Activated T-cell treated with anti-CD3 and anti-CD28 coated beads for 24 hours (primary cell): ENCODE results near the gene LNX1.

ENCODE experiments used
- DNase-seq: peaks from one replicate; pipeline ENCODE4 v3.0.0-alpha.2; 2020; ENCODE audit warnings: low read depth

The LNX1 gene

DNA sequence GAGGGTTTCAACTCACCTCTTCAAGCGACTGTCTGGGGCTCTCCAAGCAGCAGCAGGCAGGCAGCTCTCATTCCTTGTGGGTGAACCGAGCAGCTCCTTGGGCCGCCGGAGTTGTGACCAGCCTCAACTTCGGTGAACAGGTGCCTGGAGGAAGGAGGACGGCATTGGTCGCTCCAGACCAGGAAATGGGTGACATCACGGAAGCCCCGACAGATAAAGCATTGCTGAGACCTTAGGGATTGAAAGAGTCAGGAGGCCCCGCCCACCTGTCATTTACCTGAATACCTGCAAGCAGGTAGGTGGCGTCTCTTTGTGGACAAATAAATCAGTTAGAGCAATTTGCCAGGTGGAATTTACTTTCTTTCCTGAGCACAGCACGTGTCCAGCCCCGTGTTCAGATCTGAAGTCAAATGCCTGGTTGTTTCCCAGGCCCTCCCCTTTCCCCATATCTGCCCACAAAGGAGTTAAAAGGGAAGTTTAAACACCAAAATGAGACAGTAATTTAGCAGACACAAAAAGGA, at the start of gene LNX1:
TSS of gene LNX1 (minus strand) at position 115 of the 521 bp plus-strand sequence. CDS start 17,484 bp downstream, outside the sequence.
- DNase-seq: no peak

DNA sequence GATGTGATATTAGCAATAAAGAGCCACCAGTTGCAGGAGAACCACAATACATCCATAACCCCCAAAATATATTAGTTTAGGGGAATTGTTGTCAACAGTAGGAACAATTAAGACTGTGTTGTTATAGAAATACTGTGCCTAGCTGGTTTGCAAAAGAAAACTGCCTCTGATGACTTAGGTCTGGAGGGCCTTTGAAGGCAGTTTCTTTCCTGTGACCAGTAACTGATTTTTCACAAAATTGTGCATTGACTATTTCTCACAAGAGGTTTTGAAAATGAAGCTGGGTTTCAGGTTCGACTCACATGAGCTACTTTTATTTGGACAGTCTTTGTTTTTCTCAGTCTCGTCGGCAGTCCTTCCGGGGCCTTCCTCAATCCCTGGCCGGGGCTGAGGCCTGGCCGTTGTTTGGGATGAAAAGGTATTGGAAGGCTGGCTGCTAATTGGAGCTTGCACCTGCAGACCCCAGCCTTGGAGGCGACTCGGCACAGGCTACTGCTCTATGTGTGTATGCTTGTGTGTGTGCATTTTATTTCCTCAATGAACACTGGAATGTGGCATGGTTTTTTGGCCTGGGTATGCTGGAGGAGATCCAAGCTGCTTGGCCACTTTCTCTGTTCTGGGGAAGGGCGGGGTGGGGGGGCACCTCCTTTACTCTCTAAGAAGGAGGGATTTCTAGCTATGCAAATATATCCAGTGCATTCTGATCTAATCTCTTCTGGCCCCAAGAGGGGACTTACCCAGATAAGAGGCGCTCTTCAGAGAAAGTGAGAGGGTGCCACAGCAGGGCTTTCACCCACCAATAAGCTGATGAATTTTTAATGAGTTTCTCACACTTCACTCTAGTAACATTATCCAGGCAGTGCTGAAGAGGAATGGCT, 49.5 kb upstream of the LNX1 start:
- no peak for DNase-seq

DNA sequence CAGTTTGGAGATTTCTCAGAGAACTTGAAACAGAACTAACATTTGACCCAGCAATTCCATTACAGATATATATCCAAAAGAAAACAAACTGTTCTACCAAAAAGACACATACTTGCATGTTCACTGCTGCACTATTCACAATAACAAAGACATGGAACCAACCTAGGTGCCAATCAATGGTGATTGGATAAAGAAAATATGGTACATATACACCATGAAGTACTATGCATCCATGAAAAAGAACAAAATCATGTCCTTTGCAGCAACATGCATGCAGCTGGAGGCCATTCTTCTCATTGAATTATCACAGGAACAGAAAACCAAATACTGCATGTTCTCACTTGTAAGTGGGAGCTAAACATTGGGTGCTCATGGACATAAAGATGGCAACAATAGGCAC, 47.6 kb upstream of the LNX1 start:
- no peak for DNase-seq

DNA sequence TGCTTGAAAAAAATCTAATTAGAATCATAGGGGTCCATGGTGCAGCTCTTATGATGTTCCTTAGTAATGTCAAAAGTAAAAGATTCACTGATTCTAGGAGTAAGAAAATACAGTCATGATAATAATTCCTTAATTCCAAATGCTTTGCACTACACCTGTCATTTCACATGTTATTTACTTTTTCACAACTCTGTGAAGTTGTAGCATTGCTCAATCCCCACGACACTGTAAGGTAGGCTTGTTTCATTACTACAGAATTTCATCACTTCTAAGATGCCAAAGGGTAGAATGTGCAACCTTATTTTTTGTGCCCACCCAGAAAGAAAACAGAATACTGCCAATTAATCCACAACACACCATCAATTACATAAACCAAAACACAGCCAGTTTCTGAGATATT, 46.1 kb upstream of the LNX1 start:
- DNase-seq: no peak

DNA sequence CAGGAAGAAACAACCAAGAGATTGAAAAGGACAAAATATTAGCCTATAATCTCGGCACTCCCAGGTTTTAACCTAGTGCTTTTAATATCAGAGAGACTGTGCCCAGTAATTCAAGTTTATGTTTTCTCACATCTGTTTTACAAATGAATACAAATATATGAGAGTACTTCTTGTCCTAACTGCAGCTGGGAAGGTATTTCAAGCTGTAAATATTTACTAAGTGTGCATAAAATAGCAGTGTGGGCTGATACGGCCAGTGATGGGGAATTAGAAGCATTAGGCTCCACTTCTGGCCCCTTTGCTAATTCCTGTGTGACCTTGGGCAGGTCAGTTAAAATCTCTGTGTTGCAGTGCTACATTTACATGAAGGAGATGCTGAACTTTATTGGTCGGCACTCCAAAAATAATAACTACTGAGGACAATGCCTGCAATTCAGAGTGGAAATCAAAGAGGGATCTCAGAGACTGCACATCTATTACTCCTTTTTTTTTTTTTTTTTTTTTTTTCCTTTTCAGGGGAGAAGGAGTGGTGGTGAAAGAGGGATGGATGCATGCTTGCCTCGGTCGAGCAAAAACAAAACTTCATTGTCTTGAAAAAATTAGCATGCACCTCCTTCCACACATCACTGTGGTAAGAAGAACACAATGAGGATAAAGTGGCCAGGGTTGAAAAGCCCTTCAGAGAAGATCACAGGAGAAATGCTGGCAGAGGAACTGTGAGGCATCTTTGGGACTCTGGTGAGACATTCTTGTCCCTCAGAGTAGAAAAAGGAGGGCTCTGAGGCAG, 44.6 kb upstream of the LNX1 start:
- DNase-seq: no peak

DNA sequence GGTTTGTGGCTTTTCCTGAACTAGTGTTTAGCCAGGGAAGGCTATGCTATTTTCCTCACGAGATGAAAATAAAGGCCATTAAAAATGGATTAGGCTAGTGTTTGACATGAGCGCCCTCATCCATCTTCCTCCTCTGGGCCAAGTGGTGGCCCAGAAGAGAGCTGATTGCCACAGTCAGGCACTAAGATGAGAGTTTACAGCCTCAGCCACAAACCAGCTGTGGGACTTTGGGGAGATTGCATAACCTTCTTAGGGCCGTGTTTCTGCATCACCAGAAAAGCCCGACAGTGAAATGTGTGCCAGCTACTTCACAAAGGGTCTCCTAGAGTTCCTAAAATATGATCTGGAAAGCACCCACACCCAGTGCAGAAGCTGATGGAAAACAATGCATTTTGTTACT, 42.3 kb upstream of the LNX1 start:
- no peak for DNase-seq

DNA sequence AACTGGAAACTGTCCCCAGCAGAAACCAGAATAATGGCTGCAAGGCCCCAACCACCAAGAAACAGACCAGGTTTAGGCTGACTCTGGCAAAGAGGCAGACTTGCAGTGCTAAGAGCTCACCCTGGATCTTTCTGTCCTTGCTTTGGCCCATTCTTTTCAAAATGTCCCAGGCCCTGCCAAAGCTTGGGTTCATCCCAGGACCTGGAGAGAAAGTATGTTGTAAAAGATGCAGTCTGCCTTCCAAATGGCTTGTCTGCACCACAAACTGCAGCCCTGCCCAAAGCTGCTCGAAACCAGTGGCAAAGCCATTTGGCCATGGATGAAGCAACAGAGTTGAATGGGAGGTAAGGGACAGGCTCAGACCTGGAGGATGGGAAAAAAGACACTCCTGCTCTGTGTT, 38.0 kb upstream of the LNX1 start:
- no peak for DNase-seq

DNA sequence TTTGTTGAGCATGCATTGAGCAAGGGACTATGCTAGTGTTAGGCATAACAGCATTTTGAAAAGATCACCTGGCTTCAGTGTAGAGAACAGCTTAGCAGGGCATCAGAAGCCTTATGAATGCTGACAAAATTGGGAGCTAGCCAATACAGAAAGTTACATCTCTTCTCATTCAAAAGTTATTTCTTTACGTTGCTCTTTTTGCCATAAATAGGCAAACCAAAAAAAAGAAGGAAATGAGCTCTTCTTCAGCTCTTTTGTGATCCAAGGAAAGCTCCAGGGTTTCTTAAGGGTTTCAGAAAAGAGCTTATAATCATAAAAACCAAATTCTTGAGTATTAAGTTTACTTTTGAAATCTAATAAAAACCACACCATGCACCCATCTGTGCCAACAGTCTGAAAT, 35.2 kb upstream of the LNX1 start:
- DNase-seq: no peak

DNA sequence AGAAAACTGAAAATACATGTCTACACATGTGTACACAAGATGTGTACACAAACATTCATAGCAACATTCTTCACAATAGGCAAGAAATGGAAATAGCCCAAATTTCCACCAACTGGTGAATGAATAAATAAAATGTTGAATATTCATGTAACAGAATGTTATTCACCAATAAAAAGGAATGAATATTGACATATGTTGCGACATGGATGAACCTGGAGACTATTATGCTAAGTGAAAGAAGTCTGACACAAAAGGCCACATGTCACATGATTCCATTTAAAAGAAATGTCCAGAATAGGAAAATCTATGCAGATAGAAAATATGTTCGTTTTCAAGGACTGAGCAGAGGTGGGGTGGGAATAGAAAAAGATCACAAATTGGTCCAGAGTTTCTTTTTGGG, 34.6 kb upstream of the LNX1 start:
- no peak for DNase-seq

DNA sequence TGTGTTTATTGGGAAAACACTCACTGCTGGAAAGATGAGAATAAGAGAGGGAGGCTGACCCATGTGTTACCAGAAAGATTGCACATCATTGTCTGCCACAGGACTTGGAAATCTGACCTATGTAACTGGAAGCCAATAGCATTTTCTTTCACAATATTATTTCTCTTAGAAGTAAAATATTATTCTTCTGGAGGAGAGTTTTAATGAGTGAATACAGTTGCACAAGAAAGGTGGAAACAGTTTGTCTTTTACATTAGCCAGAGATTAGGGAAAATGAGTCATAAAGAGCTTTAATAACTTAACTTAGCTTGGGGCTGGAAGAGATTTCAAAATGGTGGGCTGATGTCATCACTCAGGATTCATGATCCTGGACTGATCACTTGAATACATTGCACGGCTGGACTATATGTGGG, 31.5 kb upstream of the LNX1 start:
- DNase-seq: no peak

DNA sequence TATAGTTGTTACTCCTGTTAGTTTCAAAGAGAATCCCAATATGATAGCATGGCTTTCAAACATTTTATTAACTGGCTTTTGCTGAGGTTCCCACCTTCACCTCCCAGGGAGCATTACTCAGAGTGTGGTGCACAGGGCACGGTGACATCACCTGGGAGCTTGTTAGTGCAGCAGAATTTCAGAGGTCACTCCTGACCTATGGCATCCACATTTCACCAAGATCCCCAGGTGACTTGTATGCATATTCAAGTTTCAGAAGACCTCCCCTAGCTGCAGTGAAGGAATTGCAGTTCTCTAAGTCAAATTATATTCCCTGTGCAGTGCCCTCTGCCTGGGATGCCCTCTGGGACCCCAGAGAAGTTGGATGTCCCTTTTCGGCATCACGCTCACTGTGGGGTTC, 29.7 kb upstream of the LNX1 start:
- no peak for DNase-seq

DNA sequence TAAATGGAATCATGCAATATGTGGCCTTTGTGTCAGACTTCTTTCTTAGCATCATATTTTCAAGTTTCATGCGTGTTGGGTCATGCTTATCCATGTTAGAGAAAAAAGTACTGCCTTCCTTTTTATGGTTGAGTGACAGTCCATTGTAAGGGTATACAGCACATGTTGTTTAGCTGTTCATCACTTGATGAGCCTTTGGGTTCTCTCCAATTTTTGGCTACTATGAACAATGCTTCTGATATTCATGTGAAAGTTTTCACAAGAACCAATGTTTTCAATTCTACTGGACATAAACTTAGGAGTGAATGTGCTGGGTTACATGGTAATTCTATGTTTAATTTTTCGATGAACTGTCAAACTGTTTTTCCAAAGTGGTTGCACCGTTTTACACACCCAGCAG, 28.1 kb upstream of the LNX1 start:
- no peak for DNase-seq

DNA sequence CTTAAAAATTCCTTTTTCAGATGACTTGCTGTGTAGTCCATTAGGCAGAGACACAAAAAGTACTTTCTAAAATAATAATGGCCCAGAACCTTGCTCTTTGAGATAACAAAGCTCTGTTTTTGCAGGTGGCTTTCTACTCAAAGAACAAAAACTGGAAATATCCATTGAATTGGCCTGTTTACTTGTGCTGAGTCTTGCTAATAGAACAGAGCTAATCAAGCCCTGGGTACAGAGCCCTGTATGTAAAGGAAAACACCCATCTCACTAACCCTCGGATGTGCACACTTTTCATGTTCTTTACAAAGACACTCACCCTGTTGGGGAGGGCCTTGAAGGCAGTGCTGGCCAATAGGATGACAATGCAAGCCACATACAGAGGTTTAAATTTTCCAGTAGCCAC, 27.0 kb upstream of the LNX1 start:
- no peak for DNase-seq

DNA sequence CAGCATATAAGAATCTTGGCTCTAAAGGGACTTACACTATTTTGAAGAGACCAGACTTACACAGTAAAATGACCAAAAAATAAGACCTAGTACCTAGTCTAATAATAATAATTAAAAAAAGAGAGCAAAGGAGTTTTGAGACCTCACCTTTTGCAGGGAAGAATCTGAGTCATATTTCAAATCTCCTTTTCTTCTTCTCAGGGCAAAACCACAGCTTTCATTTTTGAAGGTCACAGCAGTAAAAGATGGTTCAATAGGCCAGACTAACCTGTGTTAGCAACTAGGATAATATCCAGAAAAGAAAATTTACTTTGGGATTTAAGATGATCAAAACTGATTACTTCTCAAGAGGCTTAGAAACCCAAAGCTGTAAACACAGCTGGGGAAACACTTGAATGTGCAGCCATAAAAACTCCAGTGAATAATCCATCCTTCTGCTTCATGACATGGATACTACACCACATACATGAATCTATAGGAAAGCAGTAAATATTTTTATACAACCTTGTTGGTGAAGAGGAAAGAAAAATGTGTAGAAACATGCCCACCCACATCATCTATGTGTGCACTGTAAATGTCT, 25.9 kb upstream of the LNX1 start:
- DNase-seq: no peak

DNA sequence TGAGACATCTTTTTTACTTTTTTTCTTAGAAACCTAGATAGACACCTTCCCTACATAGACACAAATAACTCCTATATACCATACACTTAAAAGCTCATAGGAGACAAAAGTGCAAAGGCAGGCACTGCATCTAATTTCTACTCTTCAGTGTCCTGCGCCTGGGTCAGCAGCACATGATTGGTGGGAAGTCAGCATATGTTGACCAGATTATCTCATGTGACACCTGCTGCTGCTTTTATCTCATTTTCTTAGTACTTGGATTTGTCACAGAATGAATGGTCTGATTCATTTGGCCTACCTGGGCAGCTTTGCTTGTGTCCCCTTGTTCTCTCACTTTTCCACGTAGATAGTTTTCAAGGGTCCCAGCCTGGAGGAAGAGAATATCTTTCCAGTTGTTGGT, 24.9 kb upstream of the LNX1 start:
- DNase-seq: no peak

DNA sequence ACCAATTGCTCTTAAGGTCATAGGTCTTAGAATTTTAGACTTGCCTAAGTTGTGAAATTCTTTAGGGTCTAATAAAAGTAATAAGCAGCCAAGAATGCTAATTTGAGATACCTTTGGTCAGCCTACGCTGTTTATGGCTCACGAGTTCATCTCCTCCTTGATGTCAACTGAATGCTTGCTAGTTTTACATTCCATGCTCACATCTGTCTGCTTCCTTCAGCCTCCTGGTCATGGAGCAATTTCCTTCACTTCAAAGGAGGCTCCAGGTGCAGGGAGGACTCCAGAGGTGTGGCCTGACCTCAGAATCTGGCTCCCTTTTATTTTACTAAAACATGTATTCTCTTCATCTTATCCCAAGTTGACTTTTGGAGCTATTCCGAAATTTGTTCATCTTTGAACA, 23.3 kb upstream of the LNX1 start:
- DNase-seq: no peak

DNA sequence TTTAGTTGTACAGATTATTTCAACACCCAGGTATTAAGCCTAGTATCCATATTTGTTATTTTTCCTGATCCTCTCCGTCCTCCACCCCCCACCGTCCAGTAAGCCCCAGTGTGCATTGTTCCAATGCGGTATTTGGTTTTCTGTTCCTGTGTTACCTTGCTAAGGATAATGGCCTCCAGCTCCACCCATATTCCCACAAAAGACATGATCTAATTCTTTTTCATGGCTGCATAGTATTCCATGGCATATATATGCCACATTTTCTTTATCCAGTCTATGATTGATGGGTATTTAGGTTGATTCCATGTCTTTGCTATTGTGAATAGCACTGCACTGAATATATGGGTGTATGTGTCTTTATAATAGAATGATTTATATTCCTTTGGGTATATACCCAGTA, 22.1 kb upstream of the LNX1 start:
- no peak for DNase-seq

DNA sequence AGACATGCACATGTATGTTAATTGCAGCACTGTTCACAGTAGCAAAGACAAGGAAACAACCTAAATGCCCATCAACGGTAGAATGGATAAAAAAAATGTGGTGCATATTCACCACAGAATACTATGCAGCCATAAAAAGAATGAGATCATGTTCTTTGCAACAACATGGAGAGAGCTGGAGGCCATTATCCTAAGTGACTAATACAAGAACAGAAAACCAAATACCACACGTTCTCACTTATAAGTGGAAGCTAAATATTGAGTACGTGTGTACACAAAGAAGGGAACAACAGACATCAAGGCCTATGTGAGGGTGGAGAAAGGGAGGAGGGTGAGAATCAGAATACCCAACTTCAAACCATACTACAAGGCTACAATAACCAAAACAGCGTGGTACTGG, 17.4 kb upstream of the LNX1 start:
- no peak for DNase-seq

DNA sequence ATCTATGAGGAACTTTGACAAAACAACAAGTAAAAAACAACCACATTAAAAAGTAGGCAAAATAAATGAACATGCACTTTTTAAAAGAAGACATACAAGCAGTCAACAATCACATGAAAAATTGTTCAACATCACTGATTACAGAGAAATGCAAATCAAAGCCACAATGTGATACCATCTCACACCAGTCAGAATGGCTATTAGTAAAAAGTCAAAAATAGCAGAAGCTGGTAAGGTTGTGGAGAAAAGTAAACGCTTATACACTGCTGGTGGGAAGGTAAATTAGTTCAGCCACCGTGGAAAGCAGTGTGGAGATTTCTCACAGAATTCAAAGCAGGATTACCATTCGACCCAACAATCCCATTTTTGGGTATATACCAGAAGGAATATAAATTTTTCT, 17.0 kb upstream of the LNX1 start:
- no peak for DNase-seq

DNA sequence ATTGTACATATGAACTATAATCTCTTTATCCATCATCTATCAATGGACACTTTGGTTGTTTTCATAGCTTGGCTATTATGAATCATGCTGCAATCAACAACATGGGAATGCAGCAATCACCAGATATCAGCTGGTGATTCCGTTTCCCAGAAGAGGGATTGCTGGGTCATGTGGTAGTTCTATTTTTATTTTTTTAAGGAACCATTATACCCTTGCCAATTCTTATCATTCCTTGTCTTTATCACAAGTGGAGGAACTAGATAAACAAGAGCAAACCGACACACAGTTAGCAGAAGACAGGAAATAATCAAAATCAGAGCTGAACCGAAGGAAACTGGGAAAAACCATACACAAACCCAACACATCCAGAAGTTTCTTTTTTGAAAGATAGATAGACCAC, 14.5 kb upstream of the LNX1 start:
- DNase-seq: no peak

DNA sequence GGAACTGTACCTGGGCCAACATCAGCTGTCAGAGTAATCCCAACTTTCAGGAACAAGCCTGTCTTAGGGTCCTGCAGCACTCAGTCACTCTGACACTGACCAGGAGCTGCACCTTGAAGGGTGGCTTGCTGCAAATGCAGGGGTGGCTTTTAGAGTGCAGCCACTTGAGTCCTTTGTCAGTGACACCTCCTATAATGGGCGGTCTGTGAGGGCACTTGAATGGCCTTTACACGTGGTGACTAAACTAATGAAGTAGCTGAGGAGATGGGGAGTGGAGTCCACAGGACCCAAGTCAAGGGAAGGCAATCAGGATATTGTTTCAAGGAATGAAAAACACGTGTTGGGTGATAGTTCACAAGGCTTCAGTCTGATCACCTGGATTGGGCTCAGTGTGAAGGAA, 11.1 kb upstream of the LNX1 start:
- DNase-seq: no peak

DNA sequence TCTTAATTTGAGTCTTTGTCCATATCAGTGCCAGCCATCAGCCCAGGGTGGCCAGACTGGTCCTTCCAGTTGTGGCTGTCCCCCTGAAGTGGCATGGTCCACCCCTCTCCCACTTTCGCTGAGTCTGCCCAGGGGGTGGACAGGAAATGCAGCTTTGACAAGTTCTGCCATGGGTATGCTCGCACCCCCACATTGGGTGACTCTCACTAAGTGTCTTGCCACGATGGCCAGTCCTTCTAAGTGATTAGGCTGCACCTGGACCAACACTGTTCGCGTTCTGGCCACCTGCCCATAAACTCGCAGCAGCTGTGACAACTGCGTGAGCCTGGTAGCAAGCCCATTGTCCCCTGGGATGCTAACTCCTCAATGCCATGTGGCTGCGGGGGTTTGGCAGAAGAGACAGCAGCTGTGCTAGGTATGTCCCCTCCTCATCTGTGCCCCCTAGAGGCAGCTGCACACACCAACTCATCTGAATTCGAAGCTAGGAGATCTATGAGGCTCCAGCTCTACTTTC, 10.0 kb upstream of the LNX1 start:
- DNase-seq: no peak

DNA sequence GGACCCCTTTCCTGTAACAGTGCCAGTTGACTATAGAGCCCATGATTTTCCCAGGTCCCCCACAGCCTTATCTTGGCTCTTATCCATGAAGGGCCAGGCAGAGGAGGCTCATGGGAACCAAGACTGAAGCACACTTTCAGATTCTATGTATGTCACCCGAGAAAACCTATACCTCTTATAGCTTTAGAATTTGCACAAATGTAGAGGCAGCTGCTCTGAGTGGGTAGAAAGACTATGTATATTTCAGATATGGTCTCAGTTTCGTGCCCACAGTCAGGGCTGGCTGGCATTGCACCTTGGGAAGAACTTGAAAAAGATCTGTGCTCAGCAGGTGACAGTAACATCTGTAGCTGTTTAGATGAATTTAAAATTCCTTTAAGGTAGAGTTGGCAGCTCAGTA, 8.3 kb upstream of the LNX1 start:
- DNase-seq: no peak
